ENCODE measurements around the gene NKX6-2. TPM values are rescaled to one million over a fixed set of nuclear protein-coding genes. Genes with fewer than 3 reads are reported as not detected.

The NKX6-2 gene
- total and polyA plus RNA-seq, 10 of the 15 experiments (the other 5 are each of a cell fraction or from before 2014, with no cell fraction given): 0.45 to 1.8 TPM; not detected in 8

- TF ChIP-seq ZBTB11 (CRISPR knock-in tag; IDR thresholded peaks at IDR 0.05) (no peak), MLLT1 (IDR thresholded peaks at IDR 0.05) (no peak), MEF2A (IDR thresholded peaks at IDR 0.05; ENCODE audit: insufficient read depth, low read depth, low read length) (no peak), ZBTB40 (IDR thresholded peaks at IDR 0.05; ENCODE audit: borderline replicate concordance) (no peak), PKNOX1 (IDR thresholded peaks at IDR 0.05) (no peak), POU2F2 (IDR thresholded peaks at IDR 0.05; ENCODE audit: borderline replicate concordance, low read depth, low read length) (no peak), RUNX3 (IDR thresholded peaks at IDR 0.05; ENCODE audit: low read length) (no peak), SMARCA5 (IDR thresholded peaks at IDR 0.05) (no peak), CBFB (IDR thresholded peaks at IDR 0.05; ENCODE audit: low read depth) (no peak), ZNF592 (IDR thresholded peaks at IDR 0.05) (no peak)
Measured at GRCh38 chr10:132753596-132753995, 32.4 kb downstream of the NKX6-2 start (continued).

Data from GM12878 (cell line).